Adrenal gland (tissue), 12 donors: Measurements from ENCODE around the gene GALNT12. TPM values are rescaled to one million over a fixed set of nuclear protein-coding genes. Genes with fewer than 3 reads are reported as not detected.

ENCODE experiments used
- DNase-seq, 7 donors: peaks; one replicate each; pipeline ENCODE4 v3.0.0-alpha.2; 2019 to 2020
- H3K27ac ChIP-seq, 5 donors: fragments of 200-600 bp; sonication (generic) in 4 of 5; 1 replicate in 3 of 5; 2 replicates in 2 of 5; pipeline versions ENCODE4 v1.5.1 to v1.8.0; 2016 to 2020; ENCODE audit warnings: mild to moderate bottlenecking in 1 of 5
- H3K27me3 ChIP-seq: fragments of 200-600 bp; 2 replicates; pipeline ENCODE4 v1.8.0; 2021
- H3K36me3 ChIP-seq, 2 donors: fragments of 200-600 bp; replicated peaks in 1 of 2; 1 replicate in 1 of 2; 2 replicates in 1 of 2; pipeline versions ENCODE4 v1.5.1 to v1.8.0; 2018 to 2022
- H3K4me1 ChIP-seq, 2 donors: fragments of 200-600 bp; replicated peaks in 1 of 2; 1 replicate in 1 of 2; 2 replicates in 1 of 2; pipeline versions ENCODE4 v1.5.1 to v1.8.0; 2018 to 2021
- H3K4me3 ChIP-seq, 4 donors: fragments of 200-600 bp; sonication (generic) in 3 of 4; one replicate each; pipeline ENCODE4 v1.5.1; 2016 to 2018
- H3K9me3 ChIP-seq, 3 donors: fragments of 200-600 bp; sonication (generic) in 1 of 3; replicated peaks in 1 of 3; 1 replicate in 2 of 3; 2 replicates in 1 of 3; pipeline versions ENCODE4 v1.5.1 to v1.8.0; 2016 to 2021
- POLR2A ChIP-seq, 2 donors: fragments of 450-650 bp; IDR thresholded peaks; one replicate each; pipeline ENCODE4 v1.6.1; 2017; ENCODE audit warnings: antibody characterized with exemption in 2 of 2, mild to moderate bottlenecking in 2 of 2, moderate library complexity in 1 of 2
- WGBS, 4 donors: extraction: QIAGEN DNeasy Blood & Tissue Kit in 2 of 4; methylation state at CpG; one replicate each; pipeline versions ENCODE4 v1.1.5 to v1.1.7; 2013 to 2017; 5-methylcytosine and 5-hydroxymethylcytosine counted together
- intact Hi-C, 2 donors: fragments of 100-400 bp; cut with DNase I; formaldehyde crosslinking; loops; one replicate each; pipeline versions ENCODE4 v1.14.1 to v1.15.0; 2022 to 2023
- polyA plus RNA-seq, 3 donors: library from polyadenylated mRNA; stranded (reverse); fragments of 200-250 nt in 2 of 3; fragments of 350-450 nt in 1 of 3; fragmentation: Illumina TruSeq in 1 of 3; extraction: RNeasy Lipid Tissue Mini Kit (QIAGEN cat#74804) in 1 of 3; gene quantifications; one replicate each; pipeline ENCODE4 v1.2.3, GENCODE V29; 2013 to 2014
- total RNA-seq, 9 donors: library from RNA; depleted of rRNA in 4 of 9; stranded (reverse); fragments of >200 nt in 4 of 9; fragments of 120-200 nt in 1 of 9; fragmentation: NEBNext Ultra II Directional in 1 of 9; extraction: Animal tissue kit (Norgen Biotek cat#: 25700) in 1 of 9; gene quantifications; one replicate each; pipeline versions ENCODE4 v1.1.0 to v1.2.4, GENCODE V29; 2013 to 2023
- TF ChIP-seq, protein P1 (sequence below), 6 experiments: fragments of 450-650 bp in 4 of 6; fragments of 200-600 bp in 2 of 6; sonication (generic) in 1 of 6; IDR thresholded peaks; 1 replicate in 5 of 6; 2 replicates in 1 of 6; pipeline versions ENCODE4 v1.5.1 to v1.8.0; 2016 to 2021; ENCODE audit warnings: antibody characterized with exemption in 6 of 6, mild to moderate bottlenecking in 2 of 6, moderate library complexity in 1 of 6
- donor health status: healthy with polysubstance abuse.
- donor health status: Bipolar disorder and iron deficiency.
- donor health status: DM: yes; HTN: yes; CAD: no.
- donor health status: DM: no; HTN: no; CAD: no.
- donor health status: DM: no; HTN: no; CAD: no.
- donor health status: DM: yes; HTN: yes; CAD: no.

The GALNT12 gene
- total and polyA plus RNA-seq, 12 donors: 1.1 to 20.6 (median 4.2) TPM

DNA sequence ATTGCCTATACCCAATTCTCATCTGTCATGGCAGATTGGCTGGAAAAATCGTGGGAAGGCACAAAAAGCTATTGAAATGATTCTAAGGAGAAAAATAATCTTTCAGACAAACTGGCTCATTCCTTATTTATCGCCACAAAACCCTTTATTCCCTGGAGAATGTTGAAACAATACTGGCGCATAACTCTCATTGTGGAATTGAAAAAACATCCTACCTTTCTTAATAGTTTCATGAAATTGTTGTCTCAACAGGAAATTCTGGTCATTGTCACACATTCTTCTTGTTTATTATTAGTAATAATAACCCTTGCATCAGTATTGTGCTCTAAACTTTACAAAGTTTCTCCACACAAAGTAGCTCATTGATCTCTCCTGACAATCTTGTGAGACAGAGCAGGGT lies 87.3 kb downstream of the GALNT12 start:
- Histone ChIP-seq H3K4me1 (peaks cover 0 to 9% of the 10 kb centered on the region in 2 donors), H3K27me3 (no peaks in the 10 kb centered on the region), H3K36me3 (no peaks in the 10 kb centered on the region), H3K27ac (no peak overlapping the region), H3K9me3 (no peaks in the 10 kb centered on the region), H3K4me3 (no peak overlapping the region)
- intact Hi-C loops: no loop called here
- no peak for DNase-seq
- TF ChIP-seq POLR2A (IDR thresholded peaks at IDR 0.05): no peak
- TF ChIP-seq, protein P1, sequence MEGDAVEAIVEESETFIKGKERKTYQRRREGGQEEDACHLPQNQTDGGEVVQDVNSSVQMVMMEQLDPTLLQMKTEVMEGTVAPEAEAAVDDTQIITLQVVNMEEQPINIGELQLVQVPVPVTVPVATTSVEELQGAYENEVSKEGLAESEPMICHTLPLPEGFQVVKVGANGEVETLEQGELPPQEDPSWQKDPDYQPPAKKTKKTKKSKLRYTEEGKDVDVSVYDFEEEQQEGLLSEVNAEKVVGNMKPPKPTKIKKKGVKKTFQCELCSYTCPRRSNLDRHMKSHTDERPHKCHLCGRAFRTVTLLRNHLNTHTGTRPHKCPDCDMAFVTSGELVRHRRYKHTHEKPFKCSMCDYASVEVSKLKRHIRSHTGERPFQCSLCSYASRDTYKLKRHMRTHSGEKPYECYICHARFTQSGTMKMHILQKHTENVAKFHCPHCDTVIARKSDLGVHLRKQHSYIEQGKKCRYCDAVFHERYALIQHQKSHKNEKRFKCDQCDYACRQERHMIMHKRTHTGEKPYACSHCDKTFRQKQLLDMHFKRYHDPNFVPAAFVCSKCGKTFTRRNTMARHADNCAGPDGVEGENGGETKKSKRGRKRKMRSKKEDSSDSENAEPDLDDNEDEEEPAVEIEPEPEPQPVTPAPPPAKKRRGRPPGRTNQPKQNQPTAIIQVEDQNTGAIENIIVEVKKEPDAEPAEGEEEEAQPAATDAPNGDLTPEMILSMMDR (IDR thresholded peaks at IDR 0.05): no peak
- WGBS, 4 donors: 82 to 87% (median 83%) methylated on average over 3 of the region's 3 CpGs

DNA sequence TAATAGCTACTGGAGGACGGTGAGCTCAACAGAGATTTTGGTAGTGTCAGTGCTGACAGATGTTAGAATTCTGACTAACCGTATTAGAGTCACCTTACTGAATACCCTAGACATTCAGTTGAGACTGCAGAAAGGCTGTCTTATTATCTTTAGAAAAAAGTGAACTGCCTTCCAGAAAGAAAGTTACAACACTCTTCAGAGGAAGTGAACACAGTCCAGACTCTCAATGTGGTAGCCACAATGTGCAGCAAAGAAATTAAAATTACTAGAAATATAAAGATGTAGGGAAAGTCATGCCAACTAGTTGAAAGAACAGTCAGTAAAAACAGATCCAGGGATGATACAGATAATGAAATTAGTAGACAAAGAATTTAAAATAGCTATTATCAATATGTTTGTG lies 89.2 kb downstream of the GALNT12 start:
- Histone ChIP-seq H3K9me3 (no peaks in the 10 kb centered on the region), H3K27ac (no peak overlapping the region), H3K4me3 (no peak overlapping the region), H3K27me3 (no peaks in the 10 kb centered on the region), H3K4me1 (peaks cover 0 to 11% of the 10 kb centered on the region in 2 donors), H3K36me3 (no peaks in the 10 kb centered on the region)
- TF ChIP-seq, protein P1 (IDR thresholded peaks at IDR 0.05): no peak
- TF ChIP-seq POLR2A (IDR thresholded peaks at IDR 0.05): no peak
- no peak for DNase-seq
- WGBS, 4 donors: 84 to 97% (median 91%) methylated on average over 2 of the region's 2 CpGs
- intact Hi-C loops: no loop called here

DNA sequence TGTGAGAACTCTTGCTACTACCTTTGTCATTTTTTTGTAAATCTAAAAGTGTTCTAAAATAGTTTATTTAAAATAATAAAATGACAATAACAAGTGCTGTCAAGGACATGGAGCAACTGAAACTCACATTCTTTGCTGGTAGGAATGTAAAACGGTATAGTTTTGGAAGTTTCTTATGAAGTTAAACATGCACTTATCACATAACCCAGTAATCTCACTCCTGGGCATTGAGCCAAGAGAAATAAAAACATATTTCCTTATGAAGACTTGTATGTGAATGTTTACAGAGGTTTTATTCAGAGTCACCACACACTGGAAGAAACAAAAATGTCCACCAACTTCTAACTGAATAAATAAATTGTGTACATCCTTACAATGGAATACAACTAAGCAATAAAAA lies 90.3 kb downstream of the GALNT12 start:
- no peak overlapping the region for H3K4me3 ChIP-seq
- intact Hi-C loops: no loop called here
- no peaks in the 10 kb centered on the region for H3K27me3 ChIP-seq
- H3K27ac ChIP-seq: no peak overlapping the region
- DNase-seq: no peak
- TF ChIP-seq, protein P1 (IDR thresholded peaks at IDR 0.05): no peak
- TF ChIP-seq POLR2A (IDR thresholded peaks at IDR 0.05): no peak
- H3K9me3 ChIP-seq: no peaks in the 10 kb centered on the region
- peaks cover 0 to 11% of the 10 kb centered on the region in 2 donors for H3K4me1 ChIP-seq
- no peaks in the 10 kb centered on the region for H3K36me3 ChIP-seq
- WGBS, 4 donors: 35 to 46% (median 42%) methylated on average over 1 of the region's 1 CpG

DNA sequence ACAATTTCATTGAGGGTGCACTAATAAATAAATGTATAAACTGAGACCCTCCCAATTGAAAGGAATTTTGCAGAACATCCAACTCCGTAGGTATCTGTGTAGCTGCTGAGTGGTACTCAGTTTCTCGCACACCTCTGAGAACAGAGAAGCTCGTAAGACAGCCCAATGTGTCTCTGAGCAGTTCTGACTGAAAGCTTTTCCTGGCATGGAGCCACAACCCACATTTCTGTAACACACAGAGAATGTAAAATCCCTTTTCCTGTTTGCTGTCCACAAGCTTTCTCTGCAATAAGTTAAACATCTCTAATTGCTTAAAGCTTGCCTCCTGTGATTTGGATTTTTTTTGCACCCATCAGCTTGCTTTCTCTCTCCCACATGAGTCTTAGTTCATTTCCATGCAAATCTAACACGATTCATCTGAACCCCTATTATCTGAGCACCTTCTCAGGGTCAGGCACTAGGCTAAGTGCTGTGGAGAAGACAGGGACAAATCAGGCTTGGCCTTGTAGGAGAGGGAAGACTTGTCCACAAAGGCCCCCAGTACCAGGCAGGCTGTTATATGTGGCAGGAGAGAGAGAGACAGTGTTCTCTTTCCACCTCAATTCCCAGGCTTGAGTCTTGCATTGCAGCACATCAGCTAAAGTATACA lies 92.1 kb downstream of the GALNT12 start:
- Histone ChIP-seq H3K4me3 (no peak overlapping the region), H3K27me3 (no peaks in the 10 kb centered on the region), H3K4me1 (peaks cover 0 to 11% of the 10 kb centered on the region in 2 donors), H3K36me3 (no peaks in the 10 kb centered on the region), H3K9me3 (no peaks in the 10 kb centered on the region), H3K27ac (no peak overlapping the region)
- intact Hi-C loops: no loop called here
- no peak for TF ChIP-seq POLR2A (IDR thresholded peaks at IDR 0.05)
- TF ChIP-seq, protein P1 (IDR thresholded peaks at IDR 0.05): no peak
- peak in 3 of 7 donors; percentile 38 to 48 (median 42) for DNase-seq
- 49 to 57% (median 53%) methylated on average over 4 of the region's 4 CpGs for WGBS, 4 donors

Other genes starting within 250 kb of the GALNT12 start
- gene GABBR2, start 98.7 kb upstream of the GALNT12 start, total RNA-seq: 1 to 10 TPM in 7 of 9 donors, under 1 TPM in 2; 0.17 to 9.0 (median 4.5) TPM
- gene GABBR2, start 98.7 kb upstream of the GALNT12 start, polyA plus RNA-seq: 1 to 10 TPM; 1.0 to 5.1 (median 1.4) TPM
- 10 to 100 TPM in 7 of 9 donors, 1 to 10 TPM in 2; 7.9 to 28.4 (median 14.7) TPM for gene ANKS6, start 11.1 kb upstream of the GALNT12 start, total RNA-seq
- 10 to 100 TPM in 2 of 3 donors, 1 to 10 TPM in 1; 4.3 to 18.3 (median 16.9) TPM for gene ANKS6, start 11.1 kb upstream of the GALNT12 start, polyA plus RNA-seq
- 100 to 1,000 TPM in 5 of 9 donors, 10 to 100 TPM in 4; 66.2 to 320 (median 104) TPM for gene COL15A1, start 136.2 kb downstream of the GALNT12 start, total RNA-seq
- gene COL15A1, start 136.2 kb downstream of the GALNT12 start, polyA plus RNA-seq: 100 to 1,000 TPM in 1 of 3 donors, 10 to 100 TPM in 2; 34.8 to 111 (median 61.2) TPM